NCI-H226 (cell line): ENCODE data around the gene PCTP.

Experiments
- DNase-seq: peaks from one replicate; pipeline ENCODE4 v3.0.0-alpha.2; 2015

Gene PCTP

DNA sequence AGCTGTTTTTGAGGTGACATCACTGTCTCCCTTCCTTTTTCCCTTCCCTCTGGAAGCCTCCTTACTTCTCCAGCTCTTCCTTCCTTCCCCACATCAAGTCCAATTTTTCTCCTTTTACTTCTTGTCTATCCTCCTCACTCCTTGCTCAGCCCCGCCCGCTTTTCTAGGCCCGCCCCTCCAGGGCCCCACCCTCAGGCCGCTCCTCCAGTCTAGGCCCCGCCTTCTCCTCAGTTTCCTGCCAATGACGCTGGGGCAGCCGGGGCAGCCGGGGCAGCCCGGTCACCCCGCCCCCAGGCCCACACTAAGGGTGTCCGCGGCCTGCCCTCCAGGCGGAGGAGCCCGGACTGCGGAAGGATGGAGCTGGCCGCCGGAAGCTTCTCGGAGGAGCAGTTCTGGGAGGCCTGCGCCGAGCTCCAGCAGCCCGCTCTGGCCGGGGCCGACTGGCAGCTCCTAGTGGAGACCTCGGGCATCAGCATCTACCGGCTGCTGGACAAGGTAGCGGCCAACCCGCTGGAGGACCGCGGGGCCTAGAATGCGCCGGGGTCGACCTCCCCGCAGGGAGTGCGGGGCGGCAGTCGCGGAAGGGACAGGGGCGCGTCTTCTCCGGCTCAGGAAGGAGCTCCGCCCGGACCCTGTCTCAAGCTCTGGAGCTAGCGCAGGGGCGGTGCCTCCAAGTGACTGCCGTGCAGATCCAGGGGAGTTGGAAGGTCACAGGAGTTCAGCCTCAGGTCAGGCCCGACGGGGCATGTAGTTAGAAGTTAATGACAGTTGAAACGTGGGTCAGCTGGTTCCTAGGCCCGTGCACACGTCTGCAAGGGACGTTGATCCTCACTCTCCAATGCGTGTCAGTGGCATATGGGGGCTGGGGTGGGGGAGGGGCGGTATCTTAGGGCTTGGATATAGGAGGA is at the start of gene PCTP:
Gene PCTP (plus strand): TSS at position 302 of the 908 bp plus-strand sequence. CDS start 53 bp downstream, at position 355.
- peak; percentile 93 for DNase-seq

DNA sequence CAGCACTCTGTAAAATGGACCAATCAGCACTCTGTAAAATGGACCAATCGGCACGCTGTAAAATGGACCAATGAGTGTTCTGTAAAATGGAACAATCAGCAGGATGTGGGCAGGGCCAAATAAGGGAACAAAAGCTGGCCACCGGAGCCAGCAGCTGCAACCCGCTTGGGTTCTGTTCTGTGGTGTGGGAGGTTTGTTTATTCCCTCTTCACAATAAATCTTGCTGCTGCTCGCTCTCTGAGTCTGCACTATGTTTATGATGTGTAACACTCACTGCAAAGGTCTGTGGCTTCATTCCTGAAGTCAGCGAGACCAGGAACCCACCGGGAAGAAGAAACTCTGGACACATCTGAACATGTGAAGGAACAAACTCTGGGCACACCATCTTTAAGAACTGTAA is 48.7 kb upstream of the PCTP start:
- DNase-seq = no peak

DNA sequence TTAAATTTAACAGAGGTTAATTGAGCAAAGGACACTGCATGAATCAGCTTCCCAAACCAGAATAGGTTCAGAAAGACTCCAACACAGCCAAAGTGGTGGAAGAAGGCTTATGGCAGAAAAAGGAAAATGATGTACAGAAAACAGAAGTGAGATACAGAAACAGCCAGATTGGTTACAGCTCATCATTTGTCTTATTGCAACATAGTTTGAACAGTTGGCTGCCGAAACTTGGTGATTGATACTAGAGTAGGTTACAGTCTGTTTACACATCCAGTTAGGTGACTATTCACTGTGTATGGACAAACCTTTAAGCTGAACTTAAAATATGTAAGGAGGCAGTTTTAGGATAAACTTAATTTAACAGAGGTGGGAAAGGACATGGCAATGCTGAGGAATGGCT is 46.5 kb upstream of the PCTP start:
- DNase-seq = no peak

DNA sequence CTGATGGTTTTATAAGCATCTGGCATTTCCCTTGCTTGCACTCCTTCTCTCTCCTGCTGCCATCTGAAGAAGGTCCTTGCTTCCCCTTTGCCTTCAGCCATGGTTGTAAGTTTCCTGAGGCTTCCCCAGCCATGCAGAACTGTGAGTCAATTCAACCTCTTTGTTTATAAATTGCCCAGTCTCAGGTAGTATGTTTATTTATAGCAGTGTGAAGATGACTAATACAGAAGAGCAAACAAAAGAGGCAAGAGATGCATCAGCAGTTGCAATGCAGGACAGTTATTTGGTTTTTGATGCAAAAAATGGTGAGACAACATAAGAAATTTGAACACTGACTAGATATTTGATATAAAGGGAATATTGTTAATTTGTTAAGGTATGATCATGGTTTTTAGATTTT is 45.0 kb upstream of the PCTP start:
- no peak for DNase-seq

DNA sequence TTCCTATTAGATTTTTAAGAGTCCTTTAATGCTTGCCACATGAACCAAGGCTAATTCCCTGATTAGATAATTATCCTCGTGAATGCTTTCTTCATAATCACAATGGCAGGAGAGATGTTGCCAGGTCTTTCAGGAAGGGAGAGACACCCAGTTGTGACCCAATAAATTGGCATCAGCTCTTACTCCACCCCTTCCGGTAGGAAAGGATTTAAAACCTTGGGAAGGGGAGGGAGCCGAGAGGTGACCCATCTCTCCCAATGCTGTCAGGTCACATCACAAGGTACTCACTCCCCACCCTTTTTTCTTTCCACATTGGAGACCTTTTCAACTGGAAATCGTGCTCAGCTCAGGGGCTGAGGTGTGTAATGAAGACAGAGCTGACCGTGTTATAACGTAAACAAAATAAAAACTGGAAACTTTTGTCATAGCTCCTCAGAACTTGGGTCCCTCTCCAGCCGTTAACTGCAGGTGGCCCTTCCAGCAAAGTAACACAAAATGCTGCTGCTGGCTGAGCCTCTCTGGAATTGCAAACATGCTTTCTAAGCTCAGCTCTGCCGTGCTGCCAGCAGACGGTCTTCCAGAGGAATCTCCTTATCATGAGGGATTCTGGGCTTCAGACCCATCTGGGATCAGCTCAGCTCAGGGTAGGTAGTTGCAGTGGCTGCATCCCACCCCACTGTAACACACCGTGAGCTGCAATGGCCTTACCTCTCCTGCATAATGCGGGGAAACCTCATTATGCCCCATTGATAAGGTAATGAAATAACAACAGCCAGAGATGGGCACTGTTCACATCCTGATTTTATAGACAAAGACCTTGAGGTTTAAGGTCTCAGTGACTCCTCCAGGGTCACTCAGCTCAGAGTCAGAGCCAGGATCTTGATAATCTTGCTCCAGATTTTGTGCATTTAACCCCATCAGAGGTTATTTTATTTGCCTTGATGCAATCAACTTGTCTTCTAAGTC is 43.8 kb upstream of the PCTP start:
- no peak for DNase-seq

DNA sequence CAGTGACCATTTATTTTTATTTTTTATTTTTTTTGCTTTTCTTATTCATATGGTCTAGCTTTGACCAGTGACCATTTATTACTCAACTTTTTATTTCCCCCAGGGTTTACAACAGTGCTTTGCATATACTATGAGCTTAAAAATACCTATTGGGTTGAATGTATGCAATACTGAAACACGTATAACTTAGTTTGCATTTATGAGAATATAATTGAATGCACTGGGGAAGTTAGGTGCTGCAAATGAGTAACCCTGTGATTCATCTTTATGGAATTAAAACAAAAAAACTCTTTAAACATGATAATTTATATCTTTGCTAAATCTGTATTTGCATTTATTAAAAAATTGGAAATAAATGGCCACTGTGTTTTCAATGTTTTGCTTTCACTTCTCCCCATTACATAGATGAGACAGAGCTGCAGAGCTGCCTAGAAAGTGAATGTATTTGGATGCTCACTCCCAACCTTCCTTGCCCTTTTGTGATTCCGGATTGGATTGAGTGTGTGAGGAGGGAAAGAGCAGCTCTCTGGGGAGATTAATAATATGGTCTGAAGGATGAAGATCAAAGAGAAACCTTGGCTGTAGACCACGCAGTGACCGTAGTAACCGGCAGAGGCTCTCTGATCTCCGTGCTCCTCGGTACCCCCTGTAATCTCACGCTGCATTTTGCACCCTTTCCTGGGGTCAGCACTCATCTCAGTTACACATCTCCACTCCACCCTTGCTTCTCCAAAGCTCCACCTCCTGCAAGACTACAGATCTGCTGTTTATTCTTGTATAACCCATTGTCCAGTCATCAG is 42.5 kb upstream of the PCTP start:
- DNase-seq = no peak

DNA sequence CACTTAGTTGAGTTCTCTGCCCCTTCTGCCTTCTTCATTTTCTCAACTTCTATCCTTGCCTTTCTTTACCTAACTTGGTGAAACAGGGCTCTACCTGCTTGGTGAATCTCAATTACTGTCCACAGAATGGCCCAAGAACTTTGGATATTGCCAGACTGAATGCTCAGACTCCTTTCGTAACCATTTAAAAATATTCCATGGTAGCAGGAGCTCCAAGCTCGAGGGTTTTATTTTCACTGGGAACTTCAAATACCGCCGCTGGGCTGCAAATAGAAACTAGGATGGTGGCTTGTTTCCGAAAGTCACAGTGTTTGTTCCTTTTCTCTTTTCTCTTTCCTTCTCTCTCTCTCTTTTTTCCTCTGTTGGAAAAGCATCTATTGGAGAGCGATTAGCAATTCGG is 41.4 kb upstream of the PCTP start:
- DNase-seq = no peak

DNA sequence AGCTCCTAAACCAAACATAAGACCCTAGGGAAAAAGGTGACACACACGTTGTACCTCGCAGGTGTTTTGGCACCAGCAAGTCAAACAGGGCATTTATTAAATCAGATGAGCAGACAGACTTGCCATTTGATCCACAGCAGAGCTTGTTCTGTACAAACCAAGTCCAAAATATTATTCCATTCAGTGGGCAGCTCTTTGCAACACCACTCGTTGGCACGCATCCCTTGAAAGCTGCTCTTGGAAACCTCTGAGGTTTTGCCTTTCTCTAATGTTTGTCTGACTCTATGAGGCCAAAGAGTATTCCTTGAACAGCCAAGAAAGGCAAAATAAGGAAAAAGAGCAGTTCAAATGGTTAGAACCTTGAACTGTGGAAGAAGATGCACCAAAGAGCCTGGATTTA is 40.9 kb upstream of the PCTP start:
- DNase-seq = no peak

DNA sequence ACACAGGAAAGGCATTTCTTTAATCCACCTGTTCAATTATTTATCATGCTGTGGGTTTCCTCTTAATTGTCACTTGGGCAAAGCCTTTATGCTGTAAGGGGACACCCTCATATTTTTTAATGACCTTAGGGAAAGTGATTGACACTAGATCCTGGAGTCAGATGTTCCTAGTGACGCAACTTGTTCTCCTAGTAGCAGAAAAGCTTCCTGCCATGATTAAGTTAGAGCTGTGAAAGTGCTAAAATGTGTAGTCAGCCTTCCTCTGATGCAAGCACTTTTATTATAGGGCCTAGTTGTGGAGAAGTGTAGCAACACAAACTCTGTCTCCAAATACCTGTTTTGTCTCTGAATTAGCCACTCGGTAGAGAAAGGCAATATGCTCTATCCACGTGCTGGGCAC is 40.4 kb upstream of the PCTP start:
- no peak for DNase-seq

DNA sequence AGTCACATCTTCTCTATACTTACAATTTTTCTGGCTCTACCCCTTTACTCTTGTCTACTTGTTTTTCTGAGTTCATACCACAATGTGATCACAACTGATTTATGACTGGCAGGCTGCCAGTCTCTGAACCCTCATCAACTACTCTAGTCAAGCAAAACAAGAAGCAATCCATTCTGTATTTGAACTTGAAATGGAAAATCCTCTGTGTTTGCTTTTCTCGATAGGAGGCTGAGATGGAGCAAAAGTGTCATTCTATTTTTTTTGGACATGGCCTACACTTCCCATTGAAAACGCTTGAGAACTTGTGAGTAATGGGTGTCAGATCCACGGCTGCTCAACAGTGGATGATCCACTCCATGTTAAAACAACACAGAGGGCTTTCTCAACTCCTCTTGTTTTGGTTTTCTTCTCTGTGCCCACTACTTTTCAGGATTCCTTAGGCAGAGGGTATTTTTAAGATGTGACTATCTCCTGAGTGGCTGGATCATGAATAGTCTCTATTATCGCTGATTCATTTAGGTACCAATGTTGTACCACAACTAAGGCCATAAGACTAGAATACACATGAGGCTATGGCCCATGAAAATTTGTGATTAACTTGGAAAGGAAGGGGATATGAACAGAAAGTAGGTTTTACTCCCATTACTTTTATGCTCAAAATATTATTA is 39.9 kb upstream of the PCTP start:
- no peak for DNase-seq

DNA sequence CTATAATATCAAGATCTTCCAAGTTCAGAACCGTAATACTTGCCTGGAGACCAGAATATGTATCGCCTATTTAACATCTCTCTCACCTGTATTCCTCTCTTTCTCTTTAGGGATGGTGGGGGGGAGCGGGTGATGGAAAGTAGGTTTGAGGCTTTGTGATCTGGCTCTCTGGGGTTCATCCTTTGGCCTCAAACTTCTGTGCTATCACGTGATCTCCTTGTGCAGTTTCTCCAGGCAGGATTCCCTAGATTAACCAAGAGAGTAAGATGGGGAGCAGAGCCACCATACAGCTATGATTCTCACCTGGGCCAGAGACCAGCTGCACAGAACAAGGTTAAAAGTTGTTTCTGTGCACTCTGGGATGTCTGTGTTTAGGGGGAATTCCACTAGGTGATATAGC is 33.4 kb upstream of the PCTP start:
- DNase-seq = no peak

DNA sequence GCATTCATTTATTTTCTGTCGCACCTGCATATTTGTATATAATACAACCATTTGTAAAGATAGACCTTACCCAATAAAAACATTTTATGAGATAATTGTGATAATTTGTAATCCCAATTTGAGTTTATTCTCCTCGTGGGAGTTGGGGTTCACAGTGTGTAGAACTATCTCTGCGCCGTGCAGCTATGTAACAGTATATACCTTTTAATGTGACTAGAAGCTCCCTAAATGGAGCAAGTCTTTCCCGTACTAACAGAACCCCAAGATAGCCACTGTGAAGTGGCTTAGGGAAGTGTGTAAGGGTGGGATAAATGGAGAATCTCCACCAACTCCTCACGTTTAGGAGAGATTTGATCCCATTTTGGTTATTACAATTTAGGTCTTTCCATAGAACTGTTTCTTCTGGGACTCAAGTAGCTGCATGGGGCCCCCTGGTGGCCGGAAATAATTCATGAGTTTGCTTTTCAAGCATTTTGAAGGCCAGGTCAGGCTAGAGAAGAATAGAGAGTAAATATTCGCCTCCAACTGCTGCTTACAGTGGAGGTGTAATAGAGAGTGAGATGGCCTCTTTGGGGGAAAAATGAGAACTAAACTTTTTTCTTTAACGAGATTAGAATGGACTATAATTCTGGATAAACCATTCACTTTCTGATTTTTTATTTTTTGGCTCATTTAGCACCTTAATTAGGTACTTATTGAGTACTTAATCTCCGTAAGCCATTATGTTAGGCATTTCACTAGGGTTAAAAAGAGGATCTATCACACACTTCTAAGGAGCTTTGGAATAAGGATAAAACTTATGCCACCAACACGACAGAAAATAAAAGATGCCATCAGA is 32.7 kb upstream of the PCTP start:
- DNase-seq = peak; percentile 7

DNA sequence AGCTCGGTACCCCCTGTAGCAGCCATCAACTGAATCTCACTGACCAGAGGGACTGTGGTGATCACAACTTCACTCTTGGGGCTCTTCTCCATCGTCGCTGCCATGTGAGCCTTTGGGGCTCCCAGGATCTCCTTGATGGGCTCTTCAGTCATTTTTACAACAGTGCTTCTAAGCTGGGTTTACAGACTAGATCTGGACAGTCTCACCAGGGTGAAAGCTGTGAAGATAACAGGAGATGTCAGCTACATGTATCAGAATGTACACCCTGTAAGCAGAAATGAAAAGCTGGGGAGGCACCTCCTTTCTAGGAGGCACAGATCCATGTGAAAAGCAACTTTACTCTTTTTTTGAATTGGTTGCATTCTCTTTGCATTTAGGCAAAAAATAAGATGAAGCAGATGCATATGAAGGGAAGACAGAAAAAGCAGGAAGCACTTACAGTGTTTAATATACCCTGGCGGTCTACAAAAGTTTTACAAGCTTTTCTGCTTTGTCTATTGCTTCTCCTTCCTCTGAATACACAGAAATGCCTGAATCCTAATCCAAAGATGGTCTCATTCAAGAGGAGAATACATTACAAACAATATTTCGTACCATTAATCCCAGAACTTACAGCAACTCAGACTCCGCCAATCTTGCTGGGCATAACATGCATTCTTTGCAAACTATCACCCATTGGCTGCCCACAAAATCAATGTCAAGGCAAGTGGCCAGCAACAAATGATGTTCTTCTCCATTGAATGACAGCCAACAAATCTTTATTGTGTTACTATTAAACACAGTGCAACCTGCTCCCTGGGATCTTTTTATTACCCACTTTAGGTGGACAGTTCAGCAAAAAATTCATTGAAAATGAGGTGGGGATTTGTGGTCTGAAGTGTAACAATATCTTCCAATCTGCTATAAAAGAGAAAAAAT is 29.7 kb upstream of the PCTP start:
- no peak for DNase-seq

DNA sequence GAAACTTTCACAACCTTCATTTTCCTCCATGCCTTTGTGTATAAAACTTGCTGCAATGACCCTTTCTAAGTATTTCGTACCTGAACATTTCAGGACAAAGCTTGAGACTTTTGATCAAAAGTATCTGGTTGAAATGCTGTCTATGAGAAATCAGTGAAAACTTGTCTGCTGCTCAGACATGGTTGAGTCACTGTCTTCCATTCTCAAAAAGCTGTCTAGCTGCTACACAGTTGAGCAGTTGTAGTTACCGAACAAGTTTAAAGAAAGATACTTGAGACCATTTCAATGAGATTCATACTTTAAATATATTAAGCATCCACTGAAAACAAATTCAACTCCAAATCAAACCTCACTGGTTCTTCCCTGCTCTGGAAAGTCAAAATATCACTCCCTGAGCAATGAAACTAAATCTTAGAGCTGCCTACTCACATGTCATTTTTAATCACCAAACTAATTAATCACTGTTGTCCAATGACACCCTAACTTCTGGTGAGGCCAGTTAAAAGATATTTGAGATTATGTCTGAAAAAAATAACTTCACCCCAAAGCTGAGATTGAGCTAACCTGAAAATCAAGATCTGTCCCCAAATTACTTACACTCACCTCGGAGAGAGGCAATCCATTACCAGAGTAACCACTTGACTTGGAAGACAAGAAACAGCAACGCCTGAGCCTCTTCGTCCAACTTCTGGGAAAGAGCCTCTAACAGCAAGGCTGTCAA is 28.7 kb upstream of the PCTP start:
- no peak for DNase-seq

DNA sequence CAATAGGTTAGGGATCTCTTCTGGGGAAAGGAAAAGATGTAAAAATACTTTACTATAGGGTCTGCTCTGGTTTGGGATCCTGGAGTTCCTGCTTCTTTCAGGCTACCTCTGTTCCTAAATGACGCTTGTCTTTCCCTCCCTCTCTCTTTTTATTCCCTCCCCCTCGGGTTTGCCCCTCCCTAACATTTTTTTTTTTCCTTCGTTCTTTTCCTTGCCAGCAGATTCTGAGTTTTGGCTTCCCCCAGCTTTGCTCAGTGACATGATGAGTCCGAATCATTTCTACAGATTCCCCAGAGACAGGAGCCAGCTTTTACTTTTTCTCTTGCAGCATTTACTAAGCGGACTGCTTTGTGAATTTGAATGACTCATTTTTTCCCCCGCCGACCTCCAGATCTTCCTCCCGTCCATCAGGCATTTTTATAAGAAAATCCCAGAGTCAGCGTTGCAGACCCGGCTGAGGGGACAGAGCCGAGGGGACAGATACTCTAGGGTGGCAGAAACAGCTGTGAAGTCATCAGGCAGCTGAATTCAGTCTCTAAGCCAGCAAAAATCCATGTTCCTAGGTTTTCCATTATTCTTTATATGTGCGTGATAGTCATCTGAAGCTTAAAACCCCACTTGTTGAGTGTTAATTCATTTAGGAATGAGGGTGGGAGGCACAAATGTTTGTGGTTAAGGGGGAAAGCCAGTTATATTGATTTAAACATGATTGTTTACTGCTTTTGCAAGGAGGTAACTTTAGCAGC is 27.9 kb upstream of the PCTP start, which contains the start of gene TMEM100:
Gene TMEM100 (minus strand): TSS at position 123 of the 746 bp plus-strand sequence. CDS start 1,794 bp downstream, outside the sequence.
- no peak for DNase-seq

DNA sequence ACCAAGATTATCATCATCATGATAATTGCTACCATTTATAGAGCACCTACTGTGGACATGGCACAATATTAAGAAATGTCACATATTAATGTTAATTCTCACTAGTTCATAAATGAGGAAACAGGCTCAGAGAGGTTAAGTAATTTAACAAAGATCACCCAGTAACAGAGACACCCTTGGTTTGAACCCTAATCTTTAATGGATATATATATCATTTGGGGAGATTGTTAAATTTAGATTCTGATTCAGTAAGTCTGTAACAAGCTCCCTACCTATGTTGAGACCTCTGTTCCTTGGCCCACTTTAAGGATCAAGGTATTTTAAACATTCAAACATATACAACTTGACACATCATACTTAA is 27.4 kb upstream of the PCTP start:
- DNase-seq = no peak

DNA sequence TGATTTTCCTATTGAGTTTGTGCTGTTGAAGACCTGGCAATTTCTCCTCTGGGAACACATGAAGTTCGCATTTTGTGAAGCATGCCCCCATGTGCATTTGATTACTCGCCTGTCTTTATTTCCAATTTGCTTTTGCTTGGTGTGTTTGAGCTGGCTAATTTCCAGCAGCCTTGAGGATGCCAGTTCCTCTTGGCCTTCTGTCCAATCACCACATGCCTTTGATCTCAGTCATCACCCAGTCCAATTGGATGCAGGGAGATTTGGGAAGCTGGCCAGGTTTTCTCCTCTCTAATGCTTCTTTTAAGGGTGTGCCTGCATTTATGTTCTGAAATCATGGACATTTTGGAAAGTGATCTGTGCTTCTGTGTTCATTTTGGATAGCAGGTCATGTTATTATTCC is 24.4 kb upstream of the PCTP start:
- DNase-seq = peak; percentile 56

DNA sequence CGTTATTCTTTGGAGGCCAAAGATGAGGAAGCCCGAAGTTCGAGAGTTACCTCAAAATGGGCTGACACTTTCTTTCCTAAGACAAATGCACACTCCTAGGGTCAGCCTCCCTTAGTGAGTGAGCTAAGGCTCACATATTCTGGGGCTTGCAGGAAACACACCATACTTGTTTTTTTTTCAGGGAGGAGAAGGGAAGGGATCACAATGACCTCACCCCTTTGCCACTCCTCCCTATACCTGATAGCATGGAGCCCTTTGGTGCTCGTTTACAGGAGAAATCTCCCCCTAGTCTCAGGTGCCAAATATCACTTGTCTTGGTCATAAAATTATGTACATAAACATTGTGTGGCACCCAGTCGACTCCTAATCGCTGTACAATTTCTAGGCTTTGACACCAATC is 23.6 kb upstream of the PCTP start:
- no peak for DNase-seq

DNA sequence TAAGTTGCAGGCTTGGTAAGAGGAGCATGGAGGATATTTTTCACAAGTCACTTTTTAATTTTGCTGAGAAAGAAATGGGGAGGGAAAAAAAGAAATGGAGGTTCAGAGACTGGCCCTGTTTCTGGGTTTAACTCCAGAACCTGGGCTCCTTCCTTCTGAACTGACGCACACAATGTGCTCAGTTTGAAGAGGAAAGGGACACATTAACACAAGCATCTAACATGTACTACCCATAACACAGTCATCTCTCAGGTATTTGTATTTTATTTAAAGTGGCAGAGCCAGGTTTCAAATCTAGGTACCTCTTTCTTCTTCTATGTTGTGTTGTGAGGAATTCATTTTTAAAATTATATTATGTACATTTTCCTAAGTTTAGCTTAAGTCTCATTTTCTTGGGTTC is 22.9 kb upstream of the PCTP start:
- DNase-seq = no peak
